ENCODE results near the gene HDAC4. TPM values are rescaled to one million over a fixed set of nuclear protein-coding genes. Genes with fewer than 3 reads are reported as not detected.

The HDAC4 gene
- total RNA-seq, 1 experiment from 2014 or later = 32.0 TPM

DNA sequence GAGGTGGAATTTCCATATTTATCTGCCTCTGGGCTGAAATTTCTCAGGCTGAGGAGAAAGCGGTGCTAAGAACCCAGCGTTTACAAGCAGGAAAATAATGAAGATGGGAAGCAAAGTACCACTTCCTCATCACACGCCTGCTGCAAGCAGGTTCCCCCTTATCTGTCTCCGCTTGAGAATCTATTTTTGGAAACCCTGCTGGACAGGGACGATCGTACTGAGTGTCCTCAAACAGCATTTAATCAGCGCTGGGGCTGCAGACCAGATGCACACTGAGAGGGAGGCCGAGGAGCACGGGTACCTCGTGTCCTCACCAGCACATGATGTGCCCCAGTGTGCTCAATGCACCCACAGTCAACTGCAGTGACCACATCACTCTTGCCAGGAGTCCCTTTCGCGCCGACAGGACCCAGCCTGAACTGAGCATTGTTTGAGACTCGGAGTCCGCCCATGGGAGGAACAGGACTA, 160.4 kb downstream of the HDAC4 start:
- Mint-ChIP-seq H3K27me3 (ENCODE audit: low read depth) (peaks cover 1% of the 10 kb centered on the region; the same call in 1 of the 2 replicates), H3K36me3 (ENCODE audit: insufficient read depth in 1 of 3, low read depth in 3 of 3) (no peaks in the 10 kb centered on the region), H3K9me3 (no peaks in the 10 kb centered on the region), H3K4me3 (no peak overlapping the region), H3K4me1 (peaks cover 28 to 29% of the 10 kb centered on the region in 2 experiments), H3K27ac (peak overlapping the region; percentile 32 to 64 (median 58); a peak in 2 of 7 replicates)
- no peak overlapping the region for H3K9ac ChIP-seq (ENCODE audit: extremely low read depth, insufficient read length, low read length)
- H2AFZ ChIP-seq (ENCODE audit: low read length) = no peak overlapping the region
- H4K8ac ChIP-seq (replicated peaks; ENCODE audit: insufficient read length, low read depth, low read length) = no peak overlapping the region
- WGBS (ENCODE audit: extremely low coverage, insufficient read length, low lambda C conversion rate) = no CpG with 5 or more reads among the region's 15 CpGs
- H3K79me1 ChIP-seq (ENCODE audit: insufficient read depth, low read depth, low read length, poor library complexity, severe bottlenecking) = peaks cover 4% of the 10 kb centered on the region
- no peak overlapping the region for H2BK20ac ChIP-seq (ENCODE audit: low read depth, low read length, poor library complexity, severe bottlenecking)
- no peak overlapping the region for H3K4me2 ChIP-seq (ENCODE audit: insufficient read depth, insufficient read length, low read length)
- no peak overlapping the region for H3T11ph ChIP-seq (ENCODE audit: low read length)
- no peak overlapping the region for H3K23ac ChIP-seq (ENCODE audit: insufficient read length, low read depth, low read length)
- no peak overlapping the region; the same call in 1 of the 2 replicates for H3K14ac ChIP-seq (ENCODE audit: insufficient read depth, low read length)
- no peak overlapping the region for H3K18ac ChIP-seq (ENCODE audit: insufficient read length, low read depth, low read length)
- H2BK12ac ChIP-seq (ENCODE audit: insufficient read length, low read depth, low read length) = no peak overlapping the region
- H3K23me2 ChIP-seq (ENCODE audit: insufficient read length, low read depth, low read length, poor library complexity, severe bottlenecking) = no peaks in the 10 kb centered on the region
- H4K5ac ChIP-seq (ENCODE audit: insufficient read length, low read depth, low read length) = no peak overlapping the region
- H3K79me2 ChIP-seq (ENCODE audit: insufficient read depth, low read length) = no peaks in the 10 kb centered on the region; the same call in 1 of the 2 replicates
- no peak overlapping the region for H2BK120ac ChIP-seq (ENCODE audit: low read depth, low read length, poor library complexity, severe bottlenecking)
- no peaks in the 10 kb centered on the region for H3K27me3 ChIP-seq (ENCODE audit: insufficient read depth, low read length)
- no peak overlapping the region for H4K91ac ChIP-seq (ENCODE audit: insufficient read length, low read depth, low read length)
- TF ChIP-seq, protein P1, sequence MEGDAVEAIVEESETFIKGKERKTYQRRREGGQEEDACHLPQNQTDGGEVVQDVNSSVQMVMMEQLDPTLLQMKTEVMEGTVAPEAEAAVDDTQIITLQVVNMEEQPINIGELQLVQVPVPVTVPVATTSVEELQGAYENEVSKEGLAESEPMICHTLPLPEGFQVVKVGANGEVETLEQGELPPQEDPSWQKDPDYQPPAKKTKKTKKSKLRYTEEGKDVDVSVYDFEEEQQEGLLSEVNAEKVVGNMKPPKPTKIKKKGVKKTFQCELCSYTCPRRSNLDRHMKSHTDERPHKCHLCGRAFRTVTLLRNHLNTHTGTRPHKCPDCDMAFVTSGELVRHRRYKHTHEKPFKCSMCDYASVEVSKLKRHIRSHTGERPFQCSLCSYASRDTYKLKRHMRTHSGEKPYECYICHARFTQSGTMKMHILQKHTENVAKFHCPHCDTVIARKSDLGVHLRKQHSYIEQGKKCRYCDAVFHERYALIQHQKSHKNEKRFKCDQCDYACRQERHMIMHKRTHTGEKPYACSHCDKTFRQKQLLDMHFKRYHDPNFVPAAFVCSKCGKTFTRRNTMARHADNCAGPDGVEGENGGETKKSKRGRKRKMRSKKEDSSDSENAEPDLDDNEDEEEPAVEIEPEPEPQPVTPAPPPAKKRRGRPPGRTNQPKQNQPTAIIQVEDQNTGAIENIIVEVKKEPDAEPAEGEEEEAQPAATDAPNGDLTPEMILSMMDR (conservative IDR thresholded peaks at IDR 0.05) = no peak
- H3K4ac ChIP-seq (ENCODE audit: low read depth, low read length) = no peak overlapping the region
- H2BK5ac ChIP-seq (ENCODE audit: insufficient read length, low read length) = no peak overlapping the region
- no peak overlapping the region for H2BK15ac ChIP-seq (ENCODE audit: low read depth, low read length)
- H3K9me3 ChIP-seq (ENCODE audit: control insufficient read depth, low read depth, low read length) = no peaks in the 10 kb centered on the region
- H3K4me1 ChIP-seq (ENCODE audit: insufficient read depth, low read length) = no peaks in the 10 kb centered on the region
- H4K20me1 ChIP-seq (ENCODE audit: control insufficient read depth, insufficient read depth, insufficient read length) = peaks cover 3% of the 10 kb centered on the region
- DNase-seq = no peak
- no peak overlapping the region for H2AK5ac ChIP-seq (ENCODE audit: insufficient read length, low read length)
- H3K56ac ChIP-seq (ENCODE audit: insufficient read length, low read depth, low read length) = no peak overlapping the region
- no peak overlapping the region for H3K27ac ChIP-seq (ENCODE audit: insufficient read length, low read depth, low read length)
